OCI-LY1 (cell line): Measurements from ENCODE around the gene CATSPERZ.

Source experiments
- CTCF ChIP-seq: fragments of 200-600 bp; sonication (generic), shearing (Covaris generic); IDR thresholded peaks from 2 replicates; pipeline ENCODE4 v1.5.1; 2017; ENCODE audit warnings: mild to moderate bottlenecking, antibody characterized with exemption, low read length, moderate library complexity, mixed read lengths
- EZH2 ChIP-seq: fragments of 200-600 bp; sonication (generic), shearing (Covaris generic); IDR thresholded peaks from 2 replicates; pipeline ENCODE4 v1.8.0; 2017; ENCODE audit warnings: borderline replicate concordance, mixed run types, mild to moderate bottlenecking, antibody characterized with exemption, low read length, moderate library complexity, mixed read lengths

DNA sequence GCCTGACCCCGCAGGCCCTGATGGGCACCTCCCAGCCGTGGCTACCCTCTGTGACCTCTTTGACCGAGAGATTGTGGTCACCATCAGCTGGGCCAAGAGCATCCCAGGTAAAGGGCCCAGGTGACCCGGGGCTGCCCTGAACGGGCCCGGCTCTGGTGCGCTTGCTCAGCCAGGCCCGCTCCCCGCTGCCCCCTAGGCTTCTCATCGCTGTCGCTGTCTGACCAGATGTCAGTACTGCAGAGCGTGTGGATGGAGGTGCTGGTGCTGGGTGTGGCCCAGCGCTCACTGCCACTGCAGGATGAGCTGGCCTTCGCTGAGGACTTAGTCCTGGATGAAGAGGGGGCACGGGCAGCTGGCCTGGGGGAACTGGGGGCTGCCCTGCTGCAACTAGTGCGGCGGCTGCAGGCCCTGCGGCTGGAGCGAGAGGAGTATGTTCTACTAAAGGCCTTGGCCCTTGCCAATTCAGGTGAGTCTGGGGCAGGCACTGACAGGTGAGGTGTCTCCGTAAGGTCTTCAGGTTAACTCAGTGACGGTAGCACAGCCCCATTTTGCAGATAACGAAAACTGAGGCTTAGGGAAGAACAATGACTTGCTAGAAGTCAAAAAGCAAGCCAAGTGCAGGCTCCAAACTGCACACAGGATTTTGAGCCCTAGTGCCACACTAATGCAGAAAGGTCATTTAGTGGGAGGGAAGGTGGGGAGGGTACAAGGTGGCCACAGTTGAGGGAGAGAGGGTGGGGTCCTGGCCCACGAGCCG is 14.8 kb downstream of the CATSPERZ start:
- TF ChIP-seq CTCF (no peak), EZH2 (no peak)
